Neural crest cell (in vitro differentiated cells): ENCODE measurements around the gene EIF3I. TPM values are rescaled to one million over a fixed set of nuclear protein-coding genes. Genes with fewer than 3 reads are reported as not detected.

Experiments used
- DNase-seq: peaks from one replicate; pipeline ENCODE4 v3.0.0; 2021; ENCODE audit warnings: low read depth, mixed read lengths, low spot score
- H3K27ac Mint-ChIP-seq: one replicate; pipeline ENCODE4 v1.8.0; 2021; ENCODE audit warnings: mild to moderate bottlenecking, mixed read lengths; ENCODE audit not compliant: unreplicated experiment
- H3K27me3 Mint-ChIP-seq: 2 replicates; pipeline ENCODE4 v1.8.0; 2021; ENCODE audit warnings: low read depth, mild to moderate bottlenecking, mixed read lengths
- H3K36me3 Mint-ChIP-seq: 2 replicates; pipeline ENCODE4 v1.8.0; 2021; ENCODE audit warnings: low read depth, mild to moderate bottlenecking, mixed read lengths
- H3K4me1 Mint-ChIP-seq: 2 replicates; pipeline ENCODE4 v1.8.0; 2021; ENCODE audit warnings: mixed read lengths
- H3K4me3 Mint-ChIP-seq: one replicate; pipeline ENCODE4 v1.8.0; 2021; ENCODE audit warnings: mild to moderate bottlenecking, mixed read lengths
- H3K9me3 Mint-ChIP-seq: 2 replicates; pipeline ENCODE4 v1.8.0; 2021; ENCODE audit warnings: mixed read lengths
- CTCF ChIP-seq: fragments of 200-600 bp; sonication (generic); conservative IDR thresholded peaks from 2 replicates; pipeline ENCODE4 v1.5.0; 2021; ENCODE audit warnings: antibody characterized with exemption, mild to moderate bottlenecking
- total RNA-seq: library from RNA; stranded (reverse); gene quantifications from 2 replicates; pipeline ENCODE4 v1.2.1, GENCODE V29; 2021

The EIF3I gene
- total RNA-seq, 1 donor from 2014 or later: 190 TPM

- peaks cover 21% of the 10 kb centered on the region for H3K36me3 Mint-ChIP-seq
Measured at GRCh38 chr1:32228771-32229170, 6.6 kb downstream of the EIF3I start.

GRCh38 chr1:32231843-32232432, 9.7 kb downstream of the EIF3I start:
- no peak overlapping the region for H3K27ac Mint-ChIP-seq
- H3K9me3 Mint-ChIP-seq: no peaks in the 10 kb centered on the region
- H3K36me3 Mint-ChIP-seq: peaks cover 15% of the 10 kb centered on the region
- no peaks in the 10 kb centered on the region for H3K27me3 Mint-ChIP-seq
- no peak for DNase-seq
- H3K4me1 Mint-ChIP-seq: no peaks in the 10 kb centered on the region
- no peak overlapping the region for H3K4me3 Mint-ChIP-seq
- TF ChIP-seq CTCF: no peak

More at GRCh38 chr1:32228771-32229170, 6.6 kb downstream of the EIF3I start:
- H3K4me1 Mint-ChIP-seq: peaks cover 5% of the 10 kb centered on the region
- H3K9me3 Mint-ChIP-seq: no peaks in the 10 kb centered on the region
- H3K27ac Mint-ChIP-seq: no peak overlapping the region
- no peak overlapping the region for H3K4me3 Mint-ChIP-seq
- no peak for TF ChIP-seq CTCF
- no peak for DNase-seq
- H3K27me3 Mint-ChIP-seq: no peaks in the 10 kb centered on the region

GRCh38 chr1:32232558-32233304, 10.5 kb downstream of the EIF3I start:
- no peaks in the 10 kb centered on the region for H3K4me1 Mint-ChIP-seq
- H3K4me3 Mint-ChIP-seq: no peak overlapping the region
- H3K36me3 Mint-ChIP-seq: peaks cover 11% of the 10 kb centered on the region
- H3K27me3 Mint-ChIP-seq: no peaks in the 10 kb centered on the region
- no peaks in the 10 kb centered on the region for H3K9me3 Mint-ChIP-seq
- no peak for DNase-seq
- H3K27ac Mint-ChIP-seq: no peak overlapping the region
- TF ChIP-seq CTCF: no peak

GRCh38 chr1:32234792-32235191, 12.6 kb downstream of the EIF3I start:
- H3K27me3 Mint-ChIP-seq: no peaks in the 10 kb centered on the region
- peaks cover 9% of the 10 kb centered on the region for H3K4me1 Mint-ChIP-seq
- H3K9me3 Mint-ChIP-seq: no peaks in the 10 kb centered on the region
- TF ChIP-seq CTCF: no peak
- no peak for DNase-seq
- no peak overlapping the region for H3K4me3 Mint-ChIP-seq
- H3K36me3 Mint-ChIP-seq: no peaks in the 10 kb centered on the region
- H3K27ac Mint-ChIP-seq: no peak overlapping the region

- H3K36me3 Mint-ChIP-seq: no peaks in the 10 kb centered on the region
- no peak for DNase-seq
- peak overlapping the region; percentile 89 for H3K4me3 Mint-ChIP-seq
- no peaks in the 10 kb centered on the region for H3K9me3 Mint-ChIP-seq
- no peaks in the 10 kb centered on the region for H3K27me3 Mint-ChIP-seq
- TF ChIP-seq CTCF: no peak
- H3K27ac Mint-ChIP-seq: no peak overlapping the region
- H3K4me1 Mint-ChIP-seq: peaks cover 32% of the 10 kb centered on the region
Measured at GRCh38 chr1:32239337-32239736, 17.1 kb downstream of the EIF3I start.
